Measurements from ENCODE around the gene RAB1B. TPM values are rescaled to one million over a fixed set of nuclear protein-coding genes. Genes with fewer than 3 reads are reported as not detected.

RAB1B gene
- total and polyA plus RNA-seq, 7 donors: 120 to 163 (median 130) TPM

GRCh38 chr11:66263231-66263630 lies 5.2 kb upstream of the RAB1B start:
- WGBS, 3 donors: 91 to 96% (median 94%) methylated on average over 4 of the region's 4 CpGs
- DNase-seq: no peak
- peaks cover 0 to 67% of the 10 kb centered on the region in 2 donors for H3K36me3 ChIP-seq (ENCODE audit: insufficient read depth in 1 of 2, low read depth in 1 of 2)

GRCh38 chr11:66263785-66264184 lies 4.7 kb upstream of the RAB1B start:
- Histone ChIP-seq H3K9me3 (no peaks in the 10 kb centered on the region), H3K4me1 (peaks cover 6% of the 10 kb centered on the region), H3K27me3 (ENCODE audit: insufficient read depth in 3 of 3, low read length in 2 of 3) (no peaks in the 10 kb centered on the region), H3K27ac (no peak overlapping the region), H3K4me3 (no peak overlapping the region), H3K36me3 (ENCODE audit: insufficient read depth in 1 of 2, low read depth in 1 of 2) (peaks cover 0 to 67% of the 10 kb centered on the region in 2 donors)
- DNase-seq (no peak), ATAC-seq (no peak)
- intact Hi-C loops (cut with DNase I): no loop called here
- TF ChIP-seq, protein P1, sequence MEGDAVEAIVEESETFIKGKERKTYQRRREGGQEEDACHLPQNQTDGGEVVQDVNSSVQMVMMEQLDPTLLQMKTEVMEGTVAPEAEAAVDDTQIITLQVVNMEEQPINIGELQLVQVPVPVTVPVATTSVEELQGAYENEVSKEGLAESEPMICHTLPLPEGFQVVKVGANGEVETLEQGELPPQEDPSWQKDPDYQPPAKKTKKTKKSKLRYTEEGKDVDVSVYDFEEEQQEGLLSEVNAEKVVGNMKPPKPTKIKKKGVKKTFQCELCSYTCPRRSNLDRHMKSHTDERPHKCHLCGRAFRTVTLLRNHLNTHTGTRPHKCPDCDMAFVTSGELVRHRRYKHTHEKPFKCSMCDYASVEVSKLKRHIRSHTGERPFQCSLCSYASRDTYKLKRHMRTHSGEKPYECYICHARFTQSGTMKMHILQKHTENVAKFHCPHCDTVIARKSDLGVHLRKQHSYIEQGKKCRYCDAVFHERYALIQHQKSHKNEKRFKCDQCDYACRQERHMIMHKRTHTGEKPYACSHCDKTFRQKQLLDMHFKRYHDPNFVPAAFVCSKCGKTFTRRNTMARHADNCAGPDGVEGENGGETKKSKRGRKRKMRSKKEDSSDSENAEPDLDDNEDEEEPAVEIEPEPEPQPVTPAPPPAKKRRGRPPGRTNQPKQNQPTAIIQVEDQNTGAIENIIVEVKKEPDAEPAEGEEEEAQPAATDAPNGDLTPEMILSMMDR (IDR thresholded peaks at IDR 0.05): no peak
- WGBS, 3 donors: 93 to 95% (median 94%) methylated on average over 10 of the region's 10 CpGs

More at GRCh38 chr11:66263231-66263630, 5.2 kb upstream of the RAB1B start:
- ATAC-seq: no peak
- no peak overlapping the region for H3K4me3 ChIP-seq
- no peaks in the 10 kb centered on the region for H3K27me3 ChIP-seq (ENCODE audit: insufficient read depth in 3 of 3, low read length in 2 of 3)
- intact Hi-C loops (cut with DNase I): no loop called here
- TF ChIP-seq, protein P1 (IDR thresholded peaks at IDR 0.05): no peak
- no peaks in the 10 kb centered on the region for H3K9me3 ChIP-seq
- peaks cover 11% of the 10 kb centered on the region for H3K4me1 ChIP-seq
- H3K27ac ChIP-seq: no peak overlapping the region

GRCh38 chr11:66264383-66264782 lies 4.1 kb upstream of the RAB1B start:
- H3K27ac ChIP-seq: no peak overlapping the region
- H3K36me3 ChIP-seq (ENCODE audit: insufficient read depth in 1 of 2, low read depth in 1 of 2): peaks cover 0 to 61% of the 10 kb centered on the region in 2 donors
- no peak overlapping the region for H3K4me3 ChIP-seq
- TF ChIP-seq, protein P1 (IDR thresholded peaks at IDR 0.05): no peak
- peak in 1 of 2 donors; percentile 49 for DNase-seq
- peaks cover 6% of the 10 kb centered on the region for H3K4me1 ChIP-seq
- H3K27me3 ChIP-seq (ENCODE audit: insufficient read depth in 3 of 3, low read length in 2 of 3): no peaks in the 10 kb centered on the region
- intact Hi-C loops (cut with DNase I): no loop called here
- no peak for ATAC-seq
- no peaks in the 10 kb centered on the region for H3K9me3 ChIP-seq
- WGBS, 3 donors: 87 to 92% (median 91%) methylated on average over 8 of the region's 8 CpGs

DNA sequence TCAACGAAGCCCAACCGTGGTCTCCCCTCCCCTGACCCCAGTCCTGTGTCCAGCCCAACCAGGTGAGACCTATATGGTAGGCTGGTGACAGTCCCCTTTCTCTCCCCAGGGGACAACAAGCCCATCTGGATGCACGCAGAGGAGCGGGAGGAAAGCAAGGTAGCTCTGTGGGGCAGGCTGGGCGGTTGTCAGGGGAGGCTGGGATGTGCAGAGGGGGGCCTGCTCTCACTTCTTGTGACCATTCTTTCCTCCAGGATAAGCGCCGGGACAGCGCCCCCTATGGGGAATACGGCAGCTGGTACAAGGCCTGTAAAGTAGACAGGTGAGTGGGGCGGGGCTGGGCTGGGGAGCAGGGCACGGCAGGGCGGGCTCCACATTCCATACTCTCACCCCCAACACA lies 3.5 kb upstream of the RAB1B start:
- Histone ChIP-seq H3K4me1 (peaks cover 11% of the 10 kb centered on the region), H3K27ac (no peak overlapping the region), H3K4me3 (no peak overlapping the region), H3K9me3 (no peaks in the 10 kb centered on the region), H3K36me3 (ENCODE audit: insufficient read depth in 1 of 2, low read depth in 1 of 2) (peaks cover 0 to 55% of the 10 kb centered on the region in 2 donors), H3K27me3 (ENCODE audit: insufficient read depth in 3 of 3, low read length in 2 of 3) (no peaks in the 10 kb centered on the region)
- ATAC-seq: no peak
- intact Hi-C loops (cut with DNase I): no loop called here
- peak in 1 of 2 donors; percentile 49 for DNase-seq
- 73 to 79% (median 76%) methylated on average over 12 of the region's 12 CpGs for WGBS, 3 donors
- TF ChIP-seq, protein P1 (IDR thresholded peaks at IDR 0.05): peak; percentile 16
